Transverse colon (tissue), 4 donors: ENCODE results near the gene LSM12. TPM values are rescaled to one million over a fixed set of nuclear protein-coding genes. Genes with fewer than 3 reads are reported as not detected.
"Not testable (repeated sequence)": the region's sequence is repeated elsewhere in the genome, so short reads cannot be mapped to it uniquely, and the experiment has no call there.

Source experiments
- DNase-seq: peaks from one replicate; pipeline ENCODE4 v3.0.0-alpha.2; 2019
- H3K27ac ChIP-seq, 4 donors: fragments of 200-600 bp; sonication (generic); 2 replicates each; pipeline ENCODE4 v1.5.1; 2016 to 2018; ENCODE audit warnings: inconsistent platforms in 4 of 4
- H3K27me3 ChIP-seq: fragments of 200-600 bp; sonication (generic); 2 replicates; pipeline ENCODE4 v1.5.1; 2017; ENCODE audit warnings: inconsistent platforms
- H3K36me3 ChIP-seq, 4 donors: fragments of 200-600 bp; sonication (generic); 2 replicates each; pipeline ENCODE4 v1.5.1; 2017 to 2019; ENCODE audit warnings: inconsistent platforms in 4 of 4
- H3K4me1 ChIP-seq, 4 donors: fragments of 200-600 bp; sonication (generic); 2 replicates each; pipeline ENCODE4 v1.5.1; 2017 to 2020; ENCODE audit warnings: inconsistent platforms in 4 of 4
- H3K4me3 ChIP-seq, 4 donors: fragments of 200-600 bp; sonication (generic); 1 replicate in 1 of 4; 2 replicates in 3 of 4; pipeline versions ENCODE4 v1.5.1 to v1.6.1; 2017 to 2019; ENCODE audit warnings: inconsistent platforms in 4 of 4
- H3K9me3 ChIP-seq, 2 donors: fragments of 200-600 bp; sonication (generic); 2 replicates each; pipeline ENCODE4 v1.5.1; 2017 to 2019; ENCODE audit warnings: inconsistent platforms in 2 of 2
- EP300 ChIP-seq: sonication (generic); formaldehyde crosslinking; IDR thresholded peaks from one replicate; pipeline ENCODE4 v1.6.1; 2017; ENCODE audit warnings: antibody characterized with exemption, low read depth
- POLR2A ChIP-seq: fragments of 450-650 bp; IDR thresholded peaks from one replicate; pipeline ENCODE4 v1.6.1; 2016; ENCODE audit warnings: antibody characterized with exemption, mild to moderate bottlenecking, moderate library complexity
- POLR2AphosphoS5 ChIP-seq, 3 donors: sonication (generic); formaldehyde crosslinking; IDR thresholded peaks; one replicate each; pipeline ENCODE4 v1.6.1; 2016; ENCODE audit warnings: antibody characterized with exemption in 3 of 3
- WGBS, 2 donors: methylation state at CpG; one replicate each; pipeline ENCODE4 v1.1.5; 2018; ENCODE audit warnings: low coverage in 1 of 2; 5-methylcytosine and 5-hydroxymethylcytosine counted together
- in situ Hi-C, 4 donors: fragments of 200-750 bp; cut with MboI; loops; one replicate each; pipeline versions ENCODE4 v1.15.0 to v1.15.1; 2017; ENCODE audit warnings: low sequenced_read_pairs in 3 of 4, low pct_ligation_motif_present in 1 of 4, low pct_unique_long_range_greater_than_20kb in 1 of 4
- intact Hi-C: fragments of 100-400 bp; cut with DNase I; formaldehyde crosslinking; loops from one replicate; pipeline ENCODE4 v1.15.1; 2023; ENCODE audit warnings: low total_unique reads
- total RNA-seq, 4 donors: library from RNA; depleted of rRNA; stranded (reverse); fragments of >200 nt; gene quantifications; one replicate each; pipeline ENCODE4 v1.1.0, GENCODE V29; 2016
- TF ChIP-seq, protein P1 (sequence below), 5 experiments: fragments of 200-600 bp in 3 of 5; fragments of 450-650 bp in 2 of 5; sonication (generic) in 3 of 5; IDR thresholded peaks; 1 replicate in 2 of 5; 2 replicates in 3 of 5; pipeline ENCODE4 v1.5.1; 2016 to 2017; ENCODE audit warnings: antibody characterized with exemption in 5 of 5, inconsistent platforms in 3 of 5, mild to moderate bottlenecking in 2 of 5, moderate library complexity in 1 of 5

The LSM12 gene
- total RNA-seq, 4 donors from 2014 or later = 5.4 to 29.2 (median 22.9) TPM

GRCh38 chr17:44024271-44024663 lies 42.2 kb downstream of the LSM12 start:
- TF ChIP-seq EP300 = no peak
- TF ChIP-seq POLR2A = no peak
- no peak for TF ChIP-seq POLR2AphosphoS5 (IDR thresholded peaks at IDR 0.05)
- TF ChIP-seq, protein P1, sequence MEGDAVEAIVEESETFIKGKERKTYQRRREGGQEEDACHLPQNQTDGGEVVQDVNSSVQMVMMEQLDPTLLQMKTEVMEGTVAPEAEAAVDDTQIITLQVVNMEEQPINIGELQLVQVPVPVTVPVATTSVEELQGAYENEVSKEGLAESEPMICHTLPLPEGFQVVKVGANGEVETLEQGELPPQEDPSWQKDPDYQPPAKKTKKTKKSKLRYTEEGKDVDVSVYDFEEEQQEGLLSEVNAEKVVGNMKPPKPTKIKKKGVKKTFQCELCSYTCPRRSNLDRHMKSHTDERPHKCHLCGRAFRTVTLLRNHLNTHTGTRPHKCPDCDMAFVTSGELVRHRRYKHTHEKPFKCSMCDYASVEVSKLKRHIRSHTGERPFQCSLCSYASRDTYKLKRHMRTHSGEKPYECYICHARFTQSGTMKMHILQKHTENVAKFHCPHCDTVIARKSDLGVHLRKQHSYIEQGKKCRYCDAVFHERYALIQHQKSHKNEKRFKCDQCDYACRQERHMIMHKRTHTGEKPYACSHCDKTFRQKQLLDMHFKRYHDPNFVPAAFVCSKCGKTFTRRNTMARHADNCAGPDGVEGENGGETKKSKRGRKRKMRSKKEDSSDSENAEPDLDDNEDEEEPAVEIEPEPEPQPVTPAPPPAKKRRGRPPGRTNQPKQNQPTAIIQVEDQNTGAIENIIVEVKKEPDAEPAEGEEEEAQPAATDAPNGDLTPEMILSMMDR (IDR thresholded peaks at IDR 0.05) = no peak
- Histone ChIP-seq H3K27me3 (no peaks in the 10 kb centered on the region), H3K36me3 (no peaks in the 10 kb centered on the region), H3K27ac (no peak overlapping the region), H3K9me3 (no peaks in the 10 kb centered on the region), H3K4me1 (no peaks in the 10 kb centered on the region), H3K4me3 (no peak overlapping the region)
- in situ Hi-C loops = no loop called here
- intact Hi-C loops = no loop called here
- no peak for DNase-seq
- WGBS, 2 donors = 61% methylated on average over 6 of the region's 6 CpGs; no CpG with 5 or more reads in 1 of the 2 donors

DNA sequence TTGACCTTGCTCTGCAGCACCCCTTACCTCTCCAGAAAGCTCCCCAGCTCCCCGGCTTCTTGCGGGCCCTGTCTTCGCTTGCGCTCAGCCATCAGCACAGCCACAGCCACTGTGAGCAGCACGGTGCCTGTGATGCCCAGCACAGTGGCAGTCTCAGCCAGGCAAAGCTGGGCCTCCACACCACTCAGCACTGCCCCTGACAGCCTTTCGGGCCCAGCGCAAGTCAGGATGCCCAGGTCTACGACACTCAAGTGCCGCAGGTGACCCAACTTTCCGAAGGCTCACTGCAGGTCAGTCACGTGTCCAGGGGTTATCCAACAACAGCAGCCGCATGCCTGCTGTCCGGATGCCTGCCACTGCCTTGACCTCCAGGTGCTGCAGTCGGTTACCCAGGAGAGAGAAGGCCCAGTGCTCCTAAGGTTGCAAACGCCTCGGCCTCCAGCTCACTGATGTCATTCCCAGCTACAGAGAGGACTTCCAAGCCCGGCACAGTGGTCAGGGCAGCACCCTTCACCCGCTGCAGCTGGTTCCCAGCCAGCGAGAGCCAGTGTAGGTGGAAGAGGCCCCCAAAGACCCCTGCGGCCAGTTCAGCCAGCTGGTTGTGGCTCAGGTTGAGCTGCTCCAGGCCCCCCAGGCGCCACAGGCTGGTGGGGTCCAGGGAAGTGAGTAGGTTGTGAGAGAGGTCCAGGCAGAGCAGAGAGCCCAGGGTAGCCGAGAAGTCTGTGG lies 42.8 kb downstream of the LSM12 start:
- no peak overlapping the region for H3K27ac ChIP-seq
- no peaks in the 10 kb centered on the region for H3K27me3 ChIP-seq
- DNase-seq = no peak
- H3K4me1 ChIP-seq = no peaks in the 10 kb centered on the region
- no peak for TF ChIP-seq POLR2AphosphoS5 (IDR thresholded peaks at IDR 0.05)
- TF ChIP-seq, protein P1 (IDR thresholded peaks at IDR 0.05) = no peak
- no peak for TF ChIP-seq POLR2A
- no peak for TF ChIP-seq EP300
- H3K9me3 ChIP-seq = no peaks in the 10 kb centered on the region
- H3K36me3 ChIP-seq = no peaks in the 10 kb centered on the region
- intact Hi-C loops = no loop called here
- 85 to 96% methylated on average over 4 to 22 of the region's 22 CpGs for WGBS, 2 donors
- H3K4me3 ChIP-seq = no peak overlapping the region
- in situ Hi-C loops = no loop called here

DNA sequence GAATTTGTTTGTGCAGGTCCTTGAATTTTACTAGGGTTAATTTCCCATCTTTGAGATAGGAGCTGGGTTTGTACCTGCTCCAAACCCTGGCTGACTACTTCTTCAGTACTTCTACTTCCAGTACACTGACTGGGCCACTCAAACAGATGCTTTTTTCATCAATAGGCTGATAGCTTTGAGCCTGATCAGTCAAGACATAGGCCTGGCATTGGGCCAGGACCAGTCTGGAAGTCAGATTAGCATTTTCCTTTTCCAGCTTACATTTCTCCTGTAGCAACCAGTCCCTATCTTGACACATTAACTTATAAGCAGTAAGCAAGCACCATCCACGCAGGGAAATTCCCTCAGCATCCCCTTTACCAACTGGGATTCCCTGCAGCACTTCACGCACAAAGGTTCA lies 44.2 kb downstream of the LSM12 start:
- 97% methylated on average over 2 of the region's 2 CpGs; no CpG with 5 or more reads in 1 of the 2 donors for WGBS, 2 donors
- H3K36me3 ChIP-seq = no peaks in the 10 kb centered on the region
- no peaks in the 10 kb centered on the region for H3K9me3 ChIP-seq
- no peaks in the 10 kb centered on the region for H3K27me3 ChIP-seq
- intact Hi-C loops = no loop called here
- DNase-seq = no peak
- no peak overlapping the region for H3K27ac ChIP-seq
- in situ Hi-C loops = no loop called here
- H3K4me1 ChIP-seq = no peaks in the 10 kb centered on the region
- TF ChIP-seq POLR2AphosphoS5 (IDR thresholded peaks at IDR 0.05) = no peak
- TF ChIP-seq, protein P1 (IDR thresholded peaks at IDR 0.05) = no peak
- no peak for TF ChIP-seq EP300
- no peak for TF ChIP-seq POLR2A
- no peak overlapping the region for H3K4me3 ChIP-seq

DNA sequence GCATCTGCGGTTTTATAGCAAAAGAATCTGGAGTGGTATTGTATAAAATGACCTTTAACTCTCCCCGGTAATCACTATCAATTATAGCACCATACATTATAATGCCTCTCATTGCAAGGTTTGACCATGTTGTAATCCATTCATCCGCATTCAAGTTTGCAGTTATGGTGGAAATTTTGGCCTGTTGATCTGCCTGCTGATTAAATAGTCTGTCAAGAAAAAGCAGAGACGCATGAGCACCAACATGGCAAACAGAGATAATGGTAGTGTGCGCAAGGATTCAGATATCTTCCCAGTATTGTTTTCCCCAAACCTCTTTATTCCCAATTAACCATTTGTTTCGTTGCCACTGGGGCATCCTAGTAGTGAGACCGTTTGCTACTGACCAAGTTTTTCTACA lies 45.2 kb downstream of the LSM12 start:
- intact Hi-C loops, H3K9me3 ChIP-seq, H3K27ac ChIP-seq, H3K4me3 ChIP-seq, H3K4me1 ChIP-seq, in situ Hi-C loops, DNase-seq, H3K27me3 ChIP-seq, H3K36me3 ChIP-seq: not testable (repeated sequence)
- 96 to 100% methylated on average over 5 to 7 of the region's 7 CpGs for WGBS, 2 donors
